Urinary bladder (tissue), 4 donors: ENCODE measurements around the gene SLC38A5. TPM values are rescaled to one million over a fixed set of nuclear protein-coding genes. Genes with fewer than 3 reads are reported as not detected.
A peak's percentile ranks its signal among the peaks of the same experiment; 100 is the strongest.

Experiments used
- DNase-seq: peaks from one replicate; pipeline ENCODE4 v3.0.0-alpha.2; 2015; ENCODE audit errors: extremely low spot score
- H3K27ac ChIP-seq: one replicate; pipeline ENCODE4 v1.5.1; 2013; ENCODE audit warnings: low read depth, mild to moderate bottlenecking, moderate library complexity
- H3K36me3 ChIP-seq: one replicate; pipeline ENCODE4 v1.6.1; 2013; ENCODE audit warnings: mild to moderate bottlenecking, moderate library complexity; ENCODE audit not compliant: insufficient read depth
- H3K4me1 ChIP-seq: one replicate; pipeline ENCODE4 v1.6.1; 2013; ENCODE audit warnings: mild to moderate bottlenecking, moderate library complexity; ENCODE audit not compliant: insufficient read depth
- H3K4me3 ChIP-seq: one replicate; pipeline ENCODE4 v1.5.1; 2013; ENCODE audit warnings: low read depth, low read length
- WGBS: extraction: QIAGEN DNeasy Blood & Tissue Kit; methylation state at CpG from one replicate; pipeline ENCODE4 v1.1.7; 2013; 5-methylcytosine and 5-hydroxymethylcytosine counted together
- polyA plus RNA-seq: library from polyadenylated mRNA; stranded (reverse); fragments of 200-250 nt; gene quantifications from one replicate; pipeline ENCODE4 v1.2.3, GENCODE V29; 2013
- total RNA-seq: library from RNA; depleted of rRNA; stranded (reverse); fragments of >200 nt; gene quantifications from one replicate; pipeline ENCODE4 v1.2.3, GENCODE V29; 2014
- donor health status: healthy with polysubstance abuse.
- donor health status: healthy.

SLC38A5 gene
- total and polyA plus RNA-seq, 2 donors = 5.8 to 12.8 TPM

- no peaks in the 10 kb centered on the region for H3K36me3 ChIP-seq
- WGBS = 85% methylated on average over 9 of the region's 9 CpGs
- no peak overlapping the region for H3K27ac ChIP-seq
- no peak overlapping the region for H3K4me3 ChIP-seq
- no peak for DNase-seq
- peaks cover 2% of the 10 kb centered on the region for H3K4me1 ChIP-seq
Observed at GRCh38 chrX:48470833-48471118, 716 bp upstream of the SLC38A5 start.

- Histone ChIP-seq H3K4me3 (peak overlapping the region; percentile 45), H3K36me3 (no peaks in the 10 kb centered on the region), H3K27ac (no peak overlapping the region), H3K4me1 (peaks cover 2% of the 10 kb centered on the region)
- WGBS = 17% methylated on average over 23 of the region's 23 CpGs
- DNase-seq = no peak
Observed at GRCh38 chrX:48468693-48469691, 1.1 kb downstream of the SLC38A5 start.

GRCh38 chrX:48468247-48468671 lies 1.8 kb downstream of the SLC38A5 start:
- 5% methylated on average over 17 of the region's 18 CpGs for WGBS

GRCh38 chrX:48467281-48467761 lies 2.7 kb downstream of the SLC38A5 start:
- no peak overlapping the region for H3K4me3 ChIP-seq
- DNase-seq = no peak
- no peak overlapping the region for H3K27ac ChIP-seq
- H3K36me3 ChIP-seq = no peaks in the 10 kb centered on the region
- peaks cover 2% of the 10 kb centered on the region for H3K4me1 ChIP-seq
- WGBS = 41% methylated on average over 10 of the region's 10 CpGs

More at GRCh38 chrX:48468247-48468671, 1.8 kb downstream of the SLC38A5 start:
- DNase-seq = no peak
- Histone ChIP-seq H3K27ac (no peak overlapping the region), H3K36me3 (no peaks in the 10 kb centered on the region), H3K4me1 (peaks cover 2% of the 10 kb centered on the region), H3K4me3 (peak overlapping the region; percentile 18)

- Histone ChIP-seq H3K27ac (no peak overlapping the region), H3K36me3 (no peaks in the 10 kb centered on the region), H3K4me1 (peaks cover 2% of the 10 kb centered on the region), H3K4me3 (no peak overlapping the region)
- no peak for DNase-seq
- WGBS = 89% methylated on average over 10 of the region's 10 CpGs
Observed at GRCh38 chrX:48466696-48467095, 3.4 kb downstream of the SLC38A5 start.

GRCh38 chrX:48465336-48465933 lies 4.6 kb downstream of the SLC38A5 start:
- no peak for DNase-seq
- Histone ChIP-seq H3K36me3 (no peaks in the 10 kb centered on the region), H3K27ac (no peak overlapping the region), H3K4me3 (no peak overlapping the region), H3K4me1 (peaks cover 2% of the 10 kb centered on the region)
- WGBS = 41% methylated on average over 10 of the region's 10 CpGs

GRCh38 chrX:48461830-48462229 lies 8.2 kb downstream of the SLC38A5 start:
- 80% methylated on average over 6 of the region's 6 CpGs for WGBS
- Histone ChIP-seq H3K4me1 (peaks cover 2% of the 10 kb centered on the region), H3K36me3 (no peaks in the 10 kb centered on the region), H3K4me3 (no peak overlapping the region), H3K27ac (no peak overlapping the region)
- DNase-seq = no peak

GRCh38 chrX:48460606-48461005 lies 9.5 kb downstream of the SLC38A5 start:
- Histone ChIP-seq H3K27ac (no peak overlapping the region), H3K4me1 (no peaks in the 10 kb centered on the region), H3K4me3 (no peak overlapping the region), H3K36me3 (no peaks in the 10 kb centered on the region)
- 95% methylated on average over 11 of the region's 11 CpGs for WGBS
- DNase-seq = no peak

- H3K4me3 ChIP-seq = no peak overlapping the region
- H3K27ac ChIP-seq = no peak overlapping the region
- no peak for DNase-seq
- no peaks in the 10 kb centered on the region for H3K4me1 ChIP-seq
- no peaks in the 10 kb centered on the region for H3K36me3 ChIP-seq
- WGBS = 93% methylated on average over 3 of the region's 3 CpGs
Observed at GRCh38 chrX:48460031-48460430, 10.0 kb downstream of the SLC38A5 start.

- H3K4me3 ChIP-seq = no peak overlapping the region
- DNase-seq = no peak
- WGBS = 94% methylated on average over 6 of the region's 6 CpGs
Observed at GRCh38 chrX:48459483-48459882, 10.6 kb downstream of the SLC38A5 start.

GRCh38 chrX:48458711-48459110 lies 11.3 kb downstream of the SLC38A5 start:
- Histone ChIP-seq H3K27ac (no peak overlapping the region), H3K4me3 (no peak overlapping the region), H3K4me1 (no peaks in the 10 kb centered on the region), H3K36me3 (no peaks in the 10 kb centered on the region)
- 64% methylated on average over 6 of the region's 6 CpGs for WGBS
- DNase-seq = no peak

More at GRCh38 chrX:48459483-48459882, 10.6 kb downstream of the SLC38A5 start:
- Histone ChIP-seq H3K36me3 (no peaks in the 10 kb centered on the region), H3K4me1 (no peaks in the 10 kb centered on the region), H3K27ac (no peak overlapping the region)

- Histone ChIP-seq H3K27ac (no peak overlapping the region), H3K4me1 (no peaks in the 10 kb centered on the region), H3K36me3 (no peaks in the 10 kb centered on the region), H3K4me3 (no peak overlapping the region)
- 76% methylated on average over 6 of the region's 6 CpGs for WGBS
- no peak for DNase-seq
Observed at GRCh38 chrX:48456628-48457331, 13.3 kb downstream of the SLC38A5 start.

- Histone ChIP-seq H3K4me1 (no peaks in the 10 kb centered on the region), H3K27ac (no peak overlapping the region), H3K4me3 (no peak overlapping the region), H3K36me3 (no peaks in the 10 kb centered on the region)
- DNase-seq = no peak
- WGBS = 35% methylated on average over 4 of the region's 4 CpGs
Observed at GRCh38 chrX:48451708-48452107, 18.4 kb downstream of the SLC38A5 start.
